SU-DHL-6 (cell line): ENCODE results near the gene DNAH17.
A peak's percentile ranks its signal among the peaks of the same experiment; 100 is the strongest.

ENCODE experiments used
- H2AFZ ChIP-seq: fragments of 200-600 bp; sonication (generic); 2 replicates; pipeline ENCODE4 v1.6.1; 2014; ENCODE audit warnings: low read depth, mild to moderate bottlenecking, moderate library complexity, mixed read lengths, antibody characterized with exemption, low read length; ENCODE audit not compliant: severe bottlenecking
- H3F3A ChIP-seq: fragments of 200-600 bp; shearing (Covaris generic); 2 replicates; pipeline ENCODE4 v1.6.0; 2016; ENCODE audit warnings: antibody characterized with exemption, mild to moderate bottlenecking; ENCODE audit not compliant: insufficient read depth
- H3K27ac ChIP-seq: fragments of 200-600 bp; sonication (generic); 2 replicates; pipeline ENCODE4 v1.5.1; 2016; ENCODE audit warnings: low read depth, mild to moderate bottlenecking, low read length, moderate library complexity, mixed read lengths
- H3K27me3 ChIP-seq: fragments of 200-600 bp; sonication (generic), shearing (Covaris generic); 2 replicates; pipeline ENCODE4 v1.6.0; 2014; ENCODE audit warnings: mild to moderate bottlenecking, low read length
- H3K36me3 ChIP-seq: fragments of 200-600 bp; sonication (generic); 2 replicates; pipeline ENCODE4 v1.6.1; 2014; ENCODE audit warnings: mild to moderate bottlenecking, low read length, mixed read lengths
- H3K4me2 ChIP-seq: fragments of 300-600, 200-600 bp; shearing (Covaris generic), sonication (generic); 2 replicates; pipeline ENCODE4 v1.6.0; 2014; ENCODE audit warnings: low read length, low read depth, mild to moderate bottlenecking; ENCODE audit not compliant: poor library complexity, severe bottlenecking
- H3K4me3 ChIP-seq: fragments of 200-600 bp; sonication (generic); 2 replicates; pipeline ENCODE4 v1.5.1; 2014; ENCODE audit warnings: antibody characterized with exemption, low read length, mild to moderate bottlenecking, mixed read lengths; ENCODE audit not compliant: insufficient read depth, poor library complexity, severe bottlenecking
- H3K79me2 ChIP-seq: fragments of 200-600 bp; sonication (generic); 2 replicates; pipeline ENCODE4 v1.6.1; 2014; ENCODE audit warnings: mild to moderate bottlenecking, low read length, moderate library complexity; ENCODE audit not compliant: insufficient read depth
- H3K9ac ChIP-seq: fragments of 200-600 bp; sonication (generic); 2 replicates; pipeline ENCODE4 v1.7.0; 2014; ENCODE audit warnings: mild to moderate bottlenecking, low read length
- H3K9me2 ChIP-seq: fragments of 200-600 bp; sonication (generic); replicated peaks from 2 replicates; pipeline ENCODE4 v1.6.1; 2014; ENCODE audit warnings: low read length; ENCODE audit not compliant: insufficient read depth
- H3K9me3 ChIP-seq: fragments of 200-600 bp; sonication (generic); 2 replicates; pipeline ENCODE4 v1.6.1; 2014; ENCODE audit warnings: low read length, mixed read lengths; ENCODE audit not compliant: insufficient read depth
- H4K20me1 ChIP-seq: fragments of 200-600 bp; sonication (generic); 2 replicates; pipeline ENCODE4 v1.6.1; 2014; ENCODE audit warnings: low read depth, mild to moderate bottlenecking, antibody characterized with exemption, low read length, moderate library complexity, mixed read lengths
- EZH2phosphoT487 ChIP-seq: fragments of 200-600 bp; sonication (generic), shearing (Covaris generic); conservative IDR thresholded peaks from 2 replicates; pipeline ENCODE4 v1.6.1; 2018; ENCODE audit warnings: mild to moderate bottlenecking, antibody characterized with exemption, low read length, moderate library complexity, mixed read lengths
- TF ChIP-seq, protein P1 (sequence below): fragments of 200-600 bp; sonication (generic); IDR thresholded peaks from one replicate; pipeline ENCODE4 v1.5.1; 2017; ENCODE audit warnings: antibody characterized with exemption, mild to moderate bottlenecking, low read length, moderate library complexity; ENCODE audit not compliant: insufficient read depth, poor library complexity, severe bottlenecking

Gene DNAH17

DNA sequence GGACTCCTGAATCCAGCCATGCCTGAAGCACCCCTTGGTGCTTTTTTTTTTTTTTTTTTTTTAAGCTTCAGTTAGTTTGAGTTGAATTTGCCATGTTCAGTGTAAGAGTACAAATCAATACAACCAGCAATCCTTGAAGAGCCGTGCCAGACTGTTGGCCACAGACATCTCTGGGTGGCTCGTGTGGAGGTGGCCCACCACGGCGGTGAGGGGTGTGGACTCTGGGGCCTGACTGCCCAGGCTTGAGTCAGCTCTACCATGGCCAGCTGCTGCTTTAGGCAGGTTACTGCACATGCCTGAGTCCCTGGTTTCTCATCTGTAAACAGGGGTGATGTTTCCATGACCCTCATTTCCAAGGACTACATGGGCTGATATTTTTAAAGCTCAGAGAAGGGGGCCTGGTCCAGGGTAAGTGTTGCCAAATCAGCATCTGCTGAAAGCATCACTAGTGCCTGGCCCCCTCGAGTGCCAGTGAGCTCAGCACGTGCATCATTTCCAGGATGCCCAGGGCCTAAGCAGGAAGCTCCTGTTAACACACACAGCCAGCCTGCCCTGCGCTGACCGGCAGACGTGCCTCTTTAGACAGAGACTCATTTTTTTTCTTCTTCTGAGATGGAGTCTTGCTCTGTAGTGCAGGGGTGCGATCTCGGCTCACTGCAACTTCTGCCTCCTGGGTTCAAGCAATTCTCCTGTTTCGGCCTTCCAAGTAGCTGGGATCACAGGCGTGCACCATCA is 90.1 kb downstream of the DNAH17 start:
- H3K4me2 ChIP-seq: no peak overlapping the region
- H3K9me3 ChIP-seq: no peaks in the 10 kb centered on the region
- H3K9ac ChIP-seq: no peak overlapping the region
- H3K27me3 ChIP-seq: 0 out of 2 replicates have a peak, but pooled peaks cover 3% of the 10 kb centered on the region
- H3K79me2 ChIP-seq: no peaks in the 10 kb centered on the region
- no peak overlapping the region for H2AFZ ChIP-seq
- H3K9me2 ChIP-seq: no peaks in the 10 kb centered on the region
- TF ChIP-seq, protein P1, sequence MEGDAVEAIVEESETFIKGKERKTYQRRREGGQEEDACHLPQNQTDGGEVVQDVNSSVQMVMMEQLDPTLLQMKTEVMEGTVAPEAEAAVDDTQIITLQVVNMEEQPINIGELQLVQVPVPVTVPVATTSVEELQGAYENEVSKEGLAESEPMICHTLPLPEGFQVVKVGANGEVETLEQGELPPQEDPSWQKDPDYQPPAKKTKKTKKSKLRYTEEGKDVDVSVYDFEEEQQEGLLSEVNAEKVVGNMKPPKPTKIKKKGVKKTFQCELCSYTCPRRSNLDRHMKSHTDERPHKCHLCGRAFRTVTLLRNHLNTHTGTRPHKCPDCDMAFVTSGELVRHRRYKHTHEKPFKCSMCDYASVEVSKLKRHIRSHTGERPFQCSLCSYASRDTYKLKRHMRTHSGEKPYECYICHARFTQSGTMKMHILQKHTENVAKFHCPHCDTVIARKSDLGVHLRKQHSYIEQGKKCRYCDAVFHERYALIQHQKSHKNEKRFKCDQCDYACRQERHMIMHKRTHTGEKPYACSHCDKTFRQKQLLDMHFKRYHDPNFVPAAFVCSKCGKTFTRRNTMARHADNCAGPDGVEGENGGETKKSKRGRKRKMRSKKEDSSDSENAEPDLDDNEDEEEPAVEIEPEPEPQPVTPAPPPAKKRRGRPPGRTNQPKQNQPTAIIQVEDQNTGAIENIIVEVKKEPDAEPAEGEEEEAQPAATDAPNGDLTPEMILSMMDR: no peak
- TF ChIP-seq EZH2phosphoT487: no peak
- no peak overlapping the region for H3K27ac ChIP-seq
- H3K36me3 ChIP-seq: no peaks in the 10 kb centered on the region
- no peaks in the 10 kb centered on the region for H3F3A ChIP-seq
- no peak overlapping the region for H3K4me3 ChIP-seq
- no peaks in the 10 kb centered on the region for H4K20me1 ChIP-seq

DNA sequence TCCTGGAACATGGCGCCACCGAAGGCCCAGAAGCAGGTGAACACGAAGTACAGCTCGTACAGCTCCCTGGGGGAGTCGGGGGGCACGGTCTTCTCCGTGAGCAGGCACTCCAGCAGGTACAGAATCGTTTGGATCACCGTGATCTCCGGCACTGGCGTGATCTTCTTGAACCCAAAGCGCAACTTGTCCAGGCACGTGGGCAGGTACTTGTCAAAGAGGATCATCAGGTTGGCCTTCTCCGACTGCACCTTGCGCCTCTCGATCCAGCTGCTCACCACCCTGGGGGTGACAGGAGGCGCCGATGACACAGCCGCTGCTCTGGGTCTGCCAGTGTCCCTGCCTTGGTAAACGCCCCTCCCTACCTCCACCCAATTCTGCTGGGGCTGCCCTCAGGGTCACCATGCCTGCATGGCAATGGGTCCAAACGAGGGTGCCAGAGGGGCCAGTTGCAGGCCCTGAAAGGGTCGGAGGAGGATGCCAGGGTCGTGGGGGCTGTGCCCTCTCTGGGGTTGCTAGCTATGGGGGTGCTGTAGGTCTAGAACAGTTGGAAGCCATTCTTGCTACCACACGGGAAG is 90.9 kb downstream of the DNAH17 start:
- H3K9me3 ChIP-seq: no peaks in the 10 kb centered on the region
- H3K4me2 ChIP-seq: no peak overlapping the region
- no peaks in the 10 kb centered on the region for H4K20me1 ChIP-seq
- no peaks in the 10 kb centered on the region for H3K79me2 ChIP-seq
- H3K36me3 ChIP-seq: no peaks in the 10 kb centered on the region
- no peak overlapping the region for H2AFZ ChIP-seq
- H3K27ac ChIP-seq: no peak overlapping the region
- H3F3A ChIP-seq: no peaks in the 10 kb centered on the region
- H3K4me3 ChIP-seq: no peak overlapping the region
- TF ChIP-seq, protein P1: no peak
- H3K27me3 ChIP-seq: 0 out of 2 replicates have a peak, but pooled peaks cover 3% of the 10 kb centered on the region
- H3K9me2 ChIP-seq: no peaks in the 10 kb centered on the region
- no peak overlapping the region for H3K9ac ChIP-seq

DNA sequence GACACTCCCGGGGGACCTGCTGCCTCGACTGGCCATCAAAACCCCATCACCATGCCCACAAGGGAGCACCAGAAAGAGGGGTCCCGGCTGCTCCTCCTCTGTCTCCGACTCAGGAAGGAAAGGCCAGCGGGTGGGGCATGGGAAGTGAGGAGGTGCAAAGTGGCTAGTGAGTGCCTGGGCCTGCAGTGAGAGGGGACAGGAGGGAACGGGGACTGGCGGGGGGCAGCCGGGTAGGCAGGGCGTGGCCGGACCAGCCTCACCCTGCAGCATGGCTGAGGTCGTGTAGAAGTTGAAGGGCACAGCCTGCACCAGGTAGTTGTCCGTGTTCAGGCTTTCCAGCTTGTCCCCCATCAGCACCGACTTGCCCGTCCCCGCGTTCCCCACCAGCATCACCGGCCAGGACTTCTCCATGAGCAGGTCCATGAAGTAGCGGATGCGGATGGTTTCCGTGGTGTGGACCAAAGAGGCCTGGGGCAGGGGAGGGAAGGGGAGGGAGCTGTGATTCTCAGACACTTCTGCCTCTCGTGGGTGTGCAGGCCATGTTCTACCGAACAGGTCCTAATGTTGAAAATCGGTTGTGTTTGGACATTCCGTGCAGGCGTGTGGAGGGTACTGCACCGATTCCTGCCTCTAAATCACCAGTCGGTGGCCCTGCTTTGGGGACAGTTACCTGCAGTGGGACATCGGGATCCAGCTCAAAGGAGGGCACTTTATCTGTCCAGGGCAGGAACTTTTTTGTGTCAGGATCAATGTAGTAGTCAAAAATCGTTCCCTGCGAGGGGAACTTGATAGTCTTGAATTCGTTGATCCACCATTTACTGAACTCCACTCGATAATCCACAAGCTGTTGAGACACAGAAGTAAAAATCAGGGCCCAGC is 91.7 kb downstream of the DNAH17 start:
- Histone ChIP-seq H3K4me3 (no peak overlapping the region), H2AFZ (no peak overlapping the region), H3K9me3 (no peaks in the 10 kb centered on the region), H3K27ac (no peak overlapping the region), H4K20me1 (no peaks in the 10 kb centered on the region), H3F3A (no peaks in the 10 kb centered on the region), H3K36me3 (no peaks in the 10 kb centered on the region), H3K9me2 (no peaks in the 10 kb centered on the region), H3K9ac (0 out of 2 replicates have a peak overlapping the region, but pooled peaks have one; percentile 25), H3K79me2 (no peaks in the 10 kb centered on the region), H3K27me3 (0 out of 2 replicates have a peak, but pooled peaks cover 3% of the 10 kb centered on the region), H3K4me2 (peak overlapping the region; percentile 33)
- TF ChIP-seq EZH2phosphoT487: no peak
- TF ChIP-seq, protein P1: no peak
